Transverse colon (tissue), 4 donors: ENCODE data around the gene SPRYD4. TPM values are rescaled to one million over a fixed set of nuclear protein-coding genes. Genes with fewer than 3 reads are reported as not detected.
"Not testable (repeated sequence)": the region's sequence is repeated elsewhere in the genome, so short reads cannot be mapped to it uniquely, and the experiment has no call there.

ENCODE experiments used
- DNase-seq: peaks from one replicate; pipeline ENCODE4 v3.0.0-alpha.2; 2019
- H3K27ac ChIP-seq, 4 donors: fragments of 200-600 bp; sonication (generic); 2 replicates each; pipeline ENCODE4 v1.5.1; 2016 to 2018; ENCODE audit warnings: inconsistent platforms in 4 of 4
- H3K27me3 ChIP-seq: fragments of 200-600 bp; sonication (generic); 2 replicates; pipeline ENCODE4 v1.5.1; 2017; ENCODE audit warnings: inconsistent platforms
- H3K36me3 ChIP-seq, 4 donors: fragments of 200-600 bp; sonication (generic); 2 replicates each; pipeline ENCODE4 v1.5.1; 2017 to 2019; ENCODE audit warnings: inconsistent platforms in 4 of 4
- H3K4me1 ChIP-seq, 4 donors: fragments of 200-600 bp; sonication (generic); 2 replicates each; pipeline ENCODE4 v1.5.1; 2017 to 2020; ENCODE audit warnings: inconsistent platforms in 4 of 4
- H3K4me3 ChIP-seq, 4 donors: fragments of 200-600 bp; sonication (generic); 1 replicate in 1 of 4; 2 replicates in 3 of 4; pipeline versions ENCODE4 v1.5.1 to v1.6.1; 2017 to 2019; ENCODE audit warnings: inconsistent platforms in 4 of 4
- H3K9me3 ChIP-seq, 2 donors: fragments of 200-600 bp; sonication (generic); 2 replicates each; pipeline ENCODE4 v1.5.1; 2017 to 2019; ENCODE audit warnings: inconsistent platforms in 2 of 2
- CTCF ChIP-seq, 5 experiments: fragments of 200-600 bp in 3 of 5; fragments of 450-650 bp in 2 of 5; sonication (generic) in 3 of 5; IDR thresholded peaks; 1 replicate in 2 of 5; 2 replicates in 3 of 5; pipeline ENCODE4 v1.5.1; 2016 to 2017; ENCODE audit warnings: antibody characterized with exemption in 5 of 5, inconsistent platforms in 3 of 5, mild to moderate bottlenecking in 2 of 5, moderate library complexity in 1 of 5
- EP300 ChIP-seq: sonication (generic); formaldehyde crosslinking; IDR thresholded peaks from one replicate; pipeline ENCODE4 v1.6.1; 2017; ENCODE audit warnings: antibody characterized with exemption, low read depth
- POLR2A ChIP-seq: fragments of 450-650 bp; IDR thresholded peaks from one replicate; pipeline ENCODE4 v1.6.1; 2016; ENCODE audit warnings: antibody characterized with exemption, mild to moderate bottlenecking, moderate library complexity
- POLR2AphosphoS5 ChIP-seq, 3 donors: sonication (generic); formaldehyde crosslinking; IDR thresholded peaks; one replicate each; pipeline ENCODE4 v1.6.1; 2016; ENCODE audit warnings: antibody characterized with exemption in 3 of 3
- WGBS, 2 donors: methylation state at CpG; one replicate each; pipeline ENCODE4 v1.1.5; 2018; ENCODE audit warnings: low coverage in 1 of 2; 5-methylcytosine and 5-hydroxymethylcytosine counted together
- in situ Hi-C, 4 donors: fragments of 200-750 bp; cut with MboI; loops; one replicate each; pipeline versions ENCODE4 v1.15.0 to v1.15.1; 2017; ENCODE audit warnings: low sequenced_read_pairs in 3 of 4, low pct_ligation_motif_present in 1 of 4, low pct_unique_long_range_greater_than_20kb in 1 of 4
- intact Hi-C: fragments of 100-400 bp; cut with DNase I; formaldehyde crosslinking; loops from one replicate; pipeline ENCODE4 v1.15.1; 2023; ENCODE audit warnings: low total_unique reads
- total RNA-seq, 4 donors: library from RNA; depleted of rRNA; stranded (reverse); fragments of >200 nt; gene quantifications; one replicate each; pipeline ENCODE4 v1.1.0, GENCODE V29; 2016

SPRYD4 gene
- total RNA-seq, 4 donors from 2014 or later, result 3.0 to 11.5 (median 3.9) TPM

- Histone ChIP-seq H3K27me3 (no peaks in the 10 kb centered on the region), H3K36me3 (peaks cover 0 to 5% (median 0%) of the 10 kb centered on the region in 4 donors), H3K27ac (no peak overlapping the region), H3K4me3 (no peak overlapping the region), H3K9me3 (no peaks in the 10 kb centered on the region), H3K4me1 (no peaks in the 10 kb centered on the region)
- 97 to 100% methylated on average over 1 to 11 of the region's 11 CpGs for WGBS, 2 donors
- in situ Hi-C loops, result no loop called here
- TF ChIP-seq EP300, result no peak
- no peak for TF ChIP-seq POLR2AphosphoS5 (IDR thresholded peaks at IDR 0.05)
- TF ChIP-seq POLR2A, result no peak
- TF ChIP-seq CTCF (IDR thresholded peaks at IDR 0.05), result no peak
- intact Hi-C loops, result no loop called here
- DNase-seq, result no peak
Measured at GRCh38 chr12:56431288-56431687, 37.1 kb upstream of the SPRYD4 start.

GRCh38 chr12:56431850-56432249 is 36.5 kb upstream of the SPRYD4 start:
- H3K4me3 ChIP-seq, result no peak overlapping the region
- no peak for TF ChIP-seq EP300
- TF ChIP-seq POLR2AphosphoS5 (IDR thresholded peaks at IDR 0.05), result no peak
- TF ChIP-seq CTCF (IDR thresholded peaks at IDR 0.05), result no peak
- TF ChIP-seq POLR2A, result no peak
- H3K9me3 ChIP-seq, result no peaks in the 10 kb centered on the region
- intact Hi-C loops (no loop called here), in situ Hi-C loops (no loop called here)
- no peaks in the 10 kb centered on the region for H3K4me1 ChIP-seq
- H3K27ac ChIP-seq, result no peak overlapping the region
- no peaks in the 10 kb centered on the region for H3K27me3 ChIP-seq
- WGBS, 2 donors, result 96 to 100% methylated on average over 3 of the region's 3 CpGs
- peaks cover 0 to 5% (median 0%) of the 10 kb centered on the region in 4 donors for H3K36me3 ChIP-seq
- no peak for DNase-seq

GRCh38 chr12:56434828-56435227 is 33.5 kb upstream of the SPRYD4 start:
- no peaks in the 10 kb centered on the region for H3K36me3 ChIP-seq
- H3K9me3 ChIP-seq, result no peaks in the 10 kb centered on the region
- no peak for DNase-seq
- in situ Hi-C loops (no loop called here), intact Hi-C loops (no loop called here)
- no peak overlapping the region for H3K4me3 ChIP-seq
- H3K27ac ChIP-seq, result no peak overlapping the region
- H3K4me1 ChIP-seq, result no peaks in the 10 kb centered on the region
- no peaks in the 10 kb centered on the region for H3K27me3 ChIP-seq
- TF ChIP-seq CTCF (IDR thresholded peaks at IDR 0.05) (no peak), EP300 (no peak), POLR2A (no peak), POLR2AphosphoS5 (IDR thresholded peaks at IDR 0.05) (no peak)
- WGBS, 2 donors, result 80 to 92% methylated on average over 1 to 6 of the region's 6 CpGs

- DNase-seq, result no peak
- 88 to 93% methylated on average over 7 to 11 of the region's 11 CpGs for WGBS, 2 donors
- H3K9me3 ChIP-seq, result no peaks in the 10 kb centered on the region
- TF ChIP-seq POLR2A (no peak), CTCF (IDR thresholded peaks at IDR 0.05) (no peak), POLR2AphosphoS5 (IDR thresholded peaks at IDR 0.05) (no peak), EP300 (no peak)
- no peaks in the 10 kb centered on the region for H3K27me3 ChIP-seq
- in situ Hi-C loops (no loop called here), intact Hi-C loops (no loop called here)
- no peak overlapping the region for H3K4me3 ChIP-seq
- no peaks in the 10 kb centered on the region for H3K36me3 ChIP-seq
- H3K27ac ChIP-seq, result no peak overlapping the region
- no peaks in the 10 kb centered on the region for H3K4me1 ChIP-seq
Measured at GRCh38 chr12:56437430-56438176, 30.8 kb upstream of the SPRYD4 start.

DNA sequence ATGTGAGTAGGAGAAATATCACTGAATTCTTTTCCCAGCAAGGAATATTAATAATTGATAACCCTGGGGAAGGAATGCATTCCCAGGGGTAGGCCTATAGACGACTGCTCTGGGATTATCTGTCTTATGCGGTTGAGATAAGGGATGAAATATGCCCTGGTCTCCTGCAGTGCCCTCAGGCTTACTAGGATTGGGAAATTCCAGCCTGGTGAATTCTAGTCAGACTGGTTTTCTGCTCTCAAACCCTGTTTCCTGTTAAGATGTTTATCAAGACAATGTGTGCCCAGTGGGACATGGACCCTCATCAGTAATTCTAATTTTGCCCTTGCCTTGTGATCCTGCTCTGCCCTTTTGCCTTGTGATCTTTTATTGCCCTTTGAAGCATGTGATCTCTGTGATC is 25.2 kb upstream of the SPRYD4 start:
- H3K36me3 ChIP-seq, H3K4me1 ChIP-seq, intact Hi-C loops, H3K27ac ChIP-seq, H3K9me3 ChIP-seq, H3K27me3 ChIP-seq, DNase-seq, H3K4me3 ChIP-seq, in situ Hi-C loops: not testable (repeated sequence)
- 71 to 84% methylated on average over 2 of the region's 2 CpGs for WGBS, 2 donors
